GM12872 (cell line): ENCODE results near the gene RCHY1.
A peak's percentile ranks its signal among the peaks of the same experiment; 100 is the strongest.

ENCODE experiments used
- TF ChIP-seq, protein P1 (sequence below): IDR thresholded peaks from 3 replicates; pipeline ENCODE4 v1.5.1; 2011; ENCODE audit warnings: low read depth, mild to moderate bottlenecking, low read length, moderate library complexity; ENCODE audit not compliant: insufficient read depth

Gene RCHY1

DNA sequence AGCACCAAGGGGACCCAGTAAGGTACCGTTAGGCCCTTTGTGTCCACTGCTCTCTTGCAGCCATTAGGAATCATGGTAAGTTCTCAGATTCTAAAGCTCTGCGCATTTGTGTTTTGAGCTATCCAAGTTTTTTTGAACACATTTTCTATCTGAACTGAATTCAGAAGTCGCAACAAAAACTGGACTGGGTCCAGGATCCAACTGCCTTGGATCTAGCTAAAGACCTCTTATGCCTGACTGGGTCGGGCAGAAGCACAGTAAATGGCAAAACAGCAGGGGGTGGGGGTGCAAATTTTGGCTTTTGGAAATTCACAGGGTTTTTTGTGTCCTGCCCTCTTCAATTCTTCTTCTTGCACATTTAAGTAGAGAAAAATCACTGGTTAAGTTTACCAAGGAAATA, 30.0 kb downstream of the RCHY1 start:
- TF ChIP-seq, protein P1, sequence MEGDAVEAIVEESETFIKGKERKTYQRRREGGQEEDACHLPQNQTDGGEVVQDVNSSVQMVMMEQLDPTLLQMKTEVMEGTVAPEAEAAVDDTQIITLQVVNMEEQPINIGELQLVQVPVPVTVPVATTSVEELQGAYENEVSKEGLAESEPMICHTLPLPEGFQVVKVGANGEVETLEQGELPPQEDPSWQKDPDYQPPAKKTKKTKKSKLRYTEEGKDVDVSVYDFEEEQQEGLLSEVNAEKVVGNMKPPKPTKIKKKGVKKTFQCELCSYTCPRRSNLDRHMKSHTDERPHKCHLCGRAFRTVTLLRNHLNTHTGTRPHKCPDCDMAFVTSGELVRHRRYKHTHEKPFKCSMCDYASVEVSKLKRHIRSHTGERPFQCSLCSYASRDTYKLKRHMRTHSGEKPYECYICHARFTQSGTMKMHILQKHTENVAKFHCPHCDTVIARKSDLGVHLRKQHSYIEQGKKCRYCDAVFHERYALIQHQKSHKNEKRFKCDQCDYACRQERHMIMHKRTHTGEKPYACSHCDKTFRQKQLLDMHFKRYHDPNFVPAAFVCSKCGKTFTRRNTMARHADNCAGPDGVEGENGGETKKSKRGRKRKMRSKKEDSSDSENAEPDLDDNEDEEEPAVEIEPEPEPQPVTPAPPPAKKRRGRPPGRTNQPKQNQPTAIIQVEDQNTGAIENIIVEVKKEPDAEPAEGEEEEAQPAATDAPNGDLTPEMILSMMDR, result no peak

- TF ChIP-seq, protein P1, result no peak
These were observed 37.0 kb downstream of the RCHY1 start for GRCh38 chr4:75477201-75477600.

- TF ChIP-seq, protein P1, result no peak
These were observed 43.5 kb downstream of the RCHY1 start for GRCh38 chr4:75470738-75471137.

DNA sequence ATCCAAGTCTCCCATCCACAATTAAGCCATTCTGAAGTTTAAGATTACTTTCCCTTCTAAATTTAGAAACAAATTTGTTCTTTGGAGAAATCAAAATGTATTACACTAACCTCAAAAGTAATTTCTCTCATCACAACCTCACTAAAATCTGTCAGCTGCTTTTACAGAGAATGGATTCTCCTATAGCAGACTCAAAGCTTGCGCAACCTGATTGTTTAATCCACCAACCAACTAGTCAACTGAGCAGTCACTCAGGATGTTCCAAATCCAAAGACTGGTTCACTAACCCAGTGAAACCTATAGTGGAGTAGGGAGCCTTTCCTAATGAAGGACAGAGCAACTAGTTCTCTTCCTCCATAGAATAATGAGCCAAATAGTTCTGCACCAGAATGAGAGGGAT, 44.3 kb downstream of the RCHY1 start:
- TF ChIP-seq, protein P1, result no peak

GRCh38 chr4:75457365-75457764, 56.8 kb downstream of the RCHY1 start:
- TF ChIP-seq, protein P1, result no peak

- TF ChIP-seq, protein P1, result no peak
These were observed 80.1 kb downstream of the RCHY1 start for GRCh38 chr4:75434105-75434504.

GRCh38 chr4:75432683-75433082, 81.5 kb downstream of the RCHY1 start:
- TF ChIP-seq, protein P1, result peak; percentile 60

- TF ChIP-seq, protein P1, result no peak
These were observed 85.0 kb downstream of the RCHY1 start for GRCh38 chr4:75429208-75429607.
